Epithelial cell of esophagus (primary cell): ENCODE results near the gene ADAMTSL4.

Experiments
- DNase-seq: peaks from one replicate; pipeline ENCODE4 v3.0.0; 2010; ENCODE audit warnings: low read depth
- H3K4me3 ChIP-seq: 2 replicates; pipeline ENCODE4 v1.5.1; 2011; ENCODE audit warnings: mild to moderate bottlenecking, low read length, control low read depth
- CTCF ChIP-seq: IDR thresholded peaks from 2 replicates; pipeline ENCODE4 v1.5.1; 2011; ENCODE audit warnings: low read depth, mild to moderate bottlenecking, low read length, control low read depth, inconsistent platforms; ENCODE audit not compliant: insufficient read depth; ENCODE audit errors: missing control alignments

Gene ADAMTSL4

GRCh38 chr1:150558761-150559655 lies 9.8 kb downstream of the ADAMTSL4 start:
- no peak for DNase-seq
- no peak for TF ChIP-seq CTCF
- no peak overlapping the region for H3K4me3 ChIP-seq

GRCh38 chr1:150559656-150560010 lies 10.4 kb downstream of the ADAMTSL4 start:
- no peak overlapping the region for H3K4me3 ChIP-seq
- no peak for TF ChIP-seq CTCF
- DNase-seq = no peak

- peak overlapping the region; percentile 76 for H3K4me3 ChIP-seq
- peak; percentile 74 for DNase-seq
- peak; percentile 91 for TF ChIP-seq CTCF
These were observed 10.8 kb downstream of the ADAMTSL4 start for GRCh38 chr1:150560011-150560438.

GRCh38 chr1:150560576-150561253 lies 11.5 kb downstream of the ADAMTSL4 start:
- peak; percentile 83 for TF ChIP-seq CTCF
- peak overlapping the region; percentile 76 for H3K4me3 ChIP-seq
- no peak for DNase-seq

- TF ChIP-seq CTCF = peak; percentile 16
- peak; percentile 99 for DNase-seq
- H3K4me3 ChIP-seq = peak overlapping the region; percentile 76
These were observed 12.2 kb downstream of the ADAMTSL4 start for GRCh38 chr1:150561254-150561973.

GRCh38 chr1:150561974-150562445 lies 12.8 kb downstream of the ADAMTSL4 start:
- TF ChIP-seq CTCF = no peak
- DNase-seq = peak; percentile 96
- peak overlapping the region; percentile 76 for H3K4me3 ChIP-seq
